H9 (cell line): ENCODE data around the gene PDE3B. TPM values are rescaled to one million over a fixed set of nuclear protein-coding genes. Genes with fewer than 3 reads are reported as not detected.

Experiments
- DNase-seq: peaks from one replicate; pipeline ENCODE4 v3.0.0-alpha.2; 2017
- H2AFZ ChIP-seq: one replicate; pipeline ENCODE4 v1.6.1; 2013; ENCODE audit warnings: mild to moderate bottlenecking, low read length, control low read depth, moderate library complexity
- H2AK5ac ChIP-seq: 2 replicates; pipeline ENCODE4 v1.6.1; 2013; ENCODE audit warnings: low read length, control low read depth, mixed read lengths; ENCODE audit not compliant: insufficient read length
- H2BK120ac ChIP-seq: one replicate; pipeline ENCODE4 v1.6.1; 2013; ENCODE audit warnings: low read depth, mild to moderate bottlenecking, low read length, control low read depth, inconsistent platforms; ENCODE audit not compliant: poor library complexity, severe bottlenecking
- H2BK12ac ChIP-seq: 2 replicates; pipeline ENCODE4 v1.6.1; 2013; ENCODE audit warnings: low read length, control low read depth, mixed read lengths, low read depth; ENCODE audit not compliant: insufficient read length
- H2BK15ac ChIP-seq: 2 replicates; pipeline ENCODE4 v1.6.1; 2013; ENCODE audit warnings: low read depth, low read length, control low read depth
- H2BK20ac ChIP-seq: one replicate; pipeline ENCODE4 v1.6.1; 2013; ENCODE audit warnings: low read depth, mild to moderate bottlenecking, low read length, control low read depth, inconsistent platforms; ENCODE audit not compliant: poor library complexity, severe bottlenecking
- H2BK5ac ChIP-seq: 2 replicates; pipeline ENCODE4 v1.6.1; 2013; ENCODE audit warnings: low read length, control low read depth, mixed read lengths; ENCODE audit not compliant: insufficient read length
- H3K14ac ChIP-seq: 2 replicates; pipeline ENCODE4 v1.6.1; 2013; ENCODE audit warnings: low read length, control low read depth; ENCODE audit not compliant: insufficient read depth
- H3K18ac ChIP-seq: 2 replicates; pipeline ENCODE4 v1.6.1; 2013; ENCODE audit warnings: low read depth, mild to moderate bottlenecking, mixed read lengths, low read length, control low read depth; ENCODE audit not compliant: insufficient read length
- H3K23ac ChIP-seq: 2 replicates; pipeline ENCODE4 v1.6.1; 2013; ENCODE audit warnings: low read length, control low read depth, mixed read lengths, low read depth; ENCODE audit not compliant: insufficient read length
- H3K23me2 ChIP-seq: 2 replicates; pipeline ENCODE4 v1.6.1; 2013; ENCODE audit warnings: low read depth, mild to moderate bottlenecking, mixed read lengths, low read length, control low read depth; ENCODE audit not compliant: insufficient read length, poor library complexity, severe bottlenecking
- H3K27ac ChIP-seq: 2 replicates; pipeline ENCODE4 v1.5.1; 2013; ENCODE audit warnings: low read length, control low read depth, mixed read lengths, low read depth; ENCODE audit not compliant: insufficient read length
- H3K27me3 ChIP-seq: 2 replicates; pipeline ENCODE4 v1.6.1; 2013; ENCODE audit warnings: low read length, control low read depth, inconsistent platforms; ENCODE audit not compliant: insufficient read depth
- H3K4ac ChIP-seq: 2 replicates; pipeline ENCODE4 v1.6.1; 2013; ENCODE audit warnings: low read depth, mild to moderate bottlenecking, control low read depth, inconsistent platforms, low read length, moderate library complexity
- H3K4me1 ChIP-seq: 2 replicates; pipeline ENCODE4 v1.6.1; 2013; ENCODE audit warnings: low read length, control low read depth, inconsistent platforms; ENCODE audit not compliant: insufficient read depth
- H3K4me2 ChIP-seq: 2 replicates; pipeline ENCODE4 v1.6.1; 2013; ENCODE audit warnings: low read length, control low read depth, mixed read lengths; ENCODE audit not compliant: insufficient read length, insufficient read depth
- H3K56ac ChIP-seq: 2 replicates; pipeline ENCODE4 v1.6.1; 2013; ENCODE audit warnings: low read depth, mild to moderate bottlenecking, mixed read lengths, low read length, control low read depth; ENCODE audit not compliant: insufficient read length
- H3K79me1 ChIP-seq: 2 replicates; pipeline ENCODE4 v1.6.1; 2013; ENCODE audit warnings: low read depth, mild to moderate bottlenecking, moderate library complexity, low read length, control low read depth, inconsistent platforms; ENCODE audit not compliant: insufficient read depth, poor library complexity, severe bottlenecking
- H3K79me2 ChIP-seq: 2 replicates; pipeline ENCODE4 v1.6.1; 2013; ENCODE audit warnings: low read length, control low read depth, inconsistent platforms; ENCODE audit not compliant: insufficient read depth
- H3K9ac ChIP-seq: 2 replicates; pipeline ENCODE4 v1.6.1; 2013; ENCODE audit warnings: low read length, control low read depth, mixed read lengths; ENCODE audit not compliant: insufficient read length; ENCODE audit errors: extremely low read depth
- H3K9me3 ChIP-seq: one replicate; pipeline ENCODE4 v1.6.1; 2013; ENCODE audit warnings: low read depth, low read length, inconsistent platforms; ENCODE audit not compliant: control insufficient read depth
- H3T11ph ChIP-seq: one replicate; pipeline ENCODE4 v1.6.1; 2013; ENCODE audit warnings: mild to moderate bottlenecking, low read length, control low read depth, inconsistent platforms
- H4K20me1 ChIP-seq: one replicate; pipeline ENCODE4 v1.6.1; 2013; ENCODE audit not compliant: control insufficient read depth, insufficient read length, insufficient read depth
- H4K5ac ChIP-seq: 2 replicates; pipeline ENCODE4 v1.6.1; 2013; ENCODE audit warnings: low read depth, mild to moderate bottlenecking, mixed read lengths, low read length, control low read depth; ENCODE audit not compliant: insufficient read length
- H4K8ac ChIP-seq: replicated peaks from 2 replicates; pipeline ENCODE4 v1.6.1; 2013; ENCODE audit warnings: low read length, control low read depth, mixed read lengths, low read depth; ENCODE audit not compliant: insufficient read length
- H4K91ac ChIP-seq: 2 replicates; pipeline ENCODE4 v1.6.1; 2013; ENCODE audit warnings: low read depth, mild to moderate bottlenecking, moderate library complexity, mixed read lengths, low read length, control low read depth; ENCODE audit not compliant: insufficient read length
- H3K27ac Mint-ChIP-seq, 3 experiments: 2 replicates in 2 of 3; 3 replicates in 1 of 3; pipeline ENCODE4 v1.8.0; 2020 to 2021; ENCODE audit warnings: mixed read lengths in 3 of 3, mild to moderate bottlenecking in 1 of 3, moderate library complexity in 1 of 3
- H3K27me3 Mint-ChIP-seq: 2 replicates; pipeline ENCODE4 v1.8.0; 2021; ENCODE audit warnings: low read depth, mild to moderate bottlenecking, moderate library complexity, mixed read lengths
- H3K36me3 Mint-ChIP-seq, 3 experiments: 2 replicates in 2 of 3; 3 replicates in 1 of 3; pipeline ENCODE4 v1.8.0; 2020 to 2021; ENCODE audit warnings: low read depth in 3 of 3, mixed read lengths in 3 of 3; ENCODE audit not compliant: insufficient read depth in 1 of 3
- H3K4me1 Mint-ChIP-seq, 2 experiments: 2 replicates each; pipeline ENCODE4 v1.8.0; 2020; ENCODE audit warnings: mixed read lengths in 2 of 2
- H3K4me3 Mint-ChIP-seq, 2 experiments: 2 replicates in 1 of 2; 3 replicates in 1 of 2; pipeline ENCODE4 v1.8.0; 2020 to 2021; ENCODE audit warnings: mild to moderate bottlenecking in 2 of 2, mixed read lengths in 2 of 2, moderate library complexity in 1 of 2
- H3K9me3 Mint-ChIP-seq, 2 experiments: 2 replicates in 1 of 2; 3 replicates in 1 of 2; pipeline ENCODE4 v1.8.0; 2020; ENCODE audit warnings: mild to moderate bottlenecking in 2 of 2, mixed read lengths in 2 of 2, moderate library complexity in 1 of 2
- WGBS: extraction: QIAGEN DNeasy Blood & Tissue Kit; methylation state at CpG from one replicate; pipeline ENCODE4 v1.1.7; 2013; ENCODE audit warnings: missing lambda C conversion rate, low lambda C conversion rate, mixed read lengths; ENCODE audit not compliant: insufficient read length; ENCODE audit errors: extremely low coverage; 5-methylcytosine and 5-hydroxymethylcytosine counted together
- total RNA-seq: library from RNA; stranded (reverse); gene quantifications from 2 replicates; pipeline ENCODE4 v1.2.1, GENCODE V29; 2021
- TF ChIP-seq, protein P1 (sequence below): fragments of 200-600 bp; sonication (generic); conservative IDR thresholded peaks from 3 replicates; pipeline ENCODE4 v1.8.0; 2021; ENCODE audit warnings: antibody characterized with exemption, mild to moderate bottlenecking

The PDE3B gene
- total RNA-seq, 1 experiment from 2014 or later: 6.6 TPM

DNA sequence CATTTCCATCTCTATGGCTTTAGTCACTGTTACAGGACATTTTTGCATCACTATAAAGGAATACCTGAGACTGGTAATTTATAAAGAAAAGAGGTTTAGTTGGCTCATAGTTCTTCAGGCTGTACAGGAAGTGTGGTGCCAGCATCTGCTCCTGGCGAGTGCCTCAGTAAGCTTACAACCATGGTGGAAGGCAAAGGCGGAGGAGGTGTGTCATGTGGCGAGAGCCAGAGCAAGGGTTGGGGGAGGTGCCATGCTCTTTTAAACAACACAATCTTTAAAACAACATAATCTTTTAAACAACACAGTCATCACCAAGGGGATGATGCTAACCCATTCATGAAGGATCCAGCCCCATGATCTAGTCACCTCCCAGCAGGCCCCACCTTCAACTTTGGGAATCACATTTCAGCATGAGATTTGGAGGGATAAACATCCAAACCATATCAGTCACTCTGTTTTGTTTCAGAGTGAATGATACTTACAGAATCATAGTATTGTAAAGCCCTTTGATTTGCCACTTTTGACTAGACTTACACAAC is 103.3 kb downstream of the PDE3B start:
- WGBS: no CpG with 5 or more reads among the region's 3 CpGs
- H3K23me2 ChIP-seq: no peaks in the 10 kb centered on the region
- no peak overlapping the region for H4K8ac ChIP-seq
- H2AK5ac ChIP-seq: no peak overlapping the region
- H4K20me1 ChIP-seq: no peaks in the 10 kb centered on the region
- no peaks in the 10 kb centered on the region for H3K79me1 ChIP-seq
- H3K36me3 Mint-ChIP-seq: peaks cover 0 to 3% (median 0%) of the 10 kb centered on the region in 3 experiments; a peak in 3 of 7 replicates
- no peak overlapping the region for H2BK12ac ChIP-seq
- H2AFZ ChIP-seq: no peak overlapping the region
- no peaks in the 10 kb centered on the region for H3K27me3 ChIP-seq
- H2BK15ac ChIP-seq: no peak overlapping the region
- peaks cover 3 to 4% of the 10 kb centered on the region in 2 experiments; a peak in 1 of 5 replicates for H3K9me3 Mint-ChIP-seq
- no peak for DNase-seq
- TF ChIP-seq, protein P1, sequence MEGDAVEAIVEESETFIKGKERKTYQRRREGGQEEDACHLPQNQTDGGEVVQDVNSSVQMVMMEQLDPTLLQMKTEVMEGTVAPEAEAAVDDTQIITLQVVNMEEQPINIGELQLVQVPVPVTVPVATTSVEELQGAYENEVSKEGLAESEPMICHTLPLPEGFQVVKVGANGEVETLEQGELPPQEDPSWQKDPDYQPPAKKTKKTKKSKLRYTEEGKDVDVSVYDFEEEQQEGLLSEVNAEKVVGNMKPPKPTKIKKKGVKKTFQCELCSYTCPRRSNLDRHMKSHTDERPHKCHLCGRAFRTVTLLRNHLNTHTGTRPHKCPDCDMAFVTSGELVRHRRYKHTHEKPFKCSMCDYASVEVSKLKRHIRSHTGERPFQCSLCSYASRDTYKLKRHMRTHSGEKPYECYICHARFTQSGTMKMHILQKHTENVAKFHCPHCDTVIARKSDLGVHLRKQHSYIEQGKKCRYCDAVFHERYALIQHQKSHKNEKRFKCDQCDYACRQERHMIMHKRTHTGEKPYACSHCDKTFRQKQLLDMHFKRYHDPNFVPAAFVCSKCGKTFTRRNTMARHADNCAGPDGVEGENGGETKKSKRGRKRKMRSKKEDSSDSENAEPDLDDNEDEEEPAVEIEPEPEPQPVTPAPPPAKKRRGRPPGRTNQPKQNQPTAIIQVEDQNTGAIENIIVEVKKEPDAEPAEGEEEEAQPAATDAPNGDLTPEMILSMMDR: no peak
- no peaks in the 10 kb centered on the region for H3K79me2 ChIP-seq
- H3K14ac ChIP-seq: no peak overlapping the region
- H3K9ac ChIP-seq: no peak overlapping the region
- H2BK5ac ChIP-seq: no peak overlapping the region
- no peak overlapping the region for H3K56ac ChIP-seq
- peaks cover 3% of the 10 kb centered on the region; the same call in 1 of the 2 replicates for H3K4me1 ChIP-seq
- H3K4ac ChIP-seq: no peak overlapping the region
- H3K27ac Mint-ChIP-seq: no peak overlapping the region
- no peak overlapping the region for H4K5ac ChIP-seq
- H3K4me2 ChIP-seq: no peak overlapping the region
- no peak overlapping the region for H2BK120ac ChIP-seq
- no peak overlapping the region for H3T11ph ChIP-seq
- no peak overlapping the region for H3K4me3 Mint-ChIP-seq
- no peak overlapping the region for H3K18ac ChIP-seq
- no peak overlapping the region for H3K23ac ChIP-seq
- no peak overlapping the region for H2BK20ac ChIP-seq
- no peaks in the 10 kb centered on the region for H3K9me3 ChIP-seq
- H3K27me3 Mint-ChIP-seq: no peaks in the 10 kb centered on the region
- no peak overlapping the region for H4K91ac ChIP-seq
- no peak overlapping the region for H3K27ac ChIP-seq
- H3K4me1 Mint-ChIP-seq: peaks cover 9 to 10% of the 10 kb centered on the region in 2 experiments
